Measurements from ENCODE around the gene ARPC4. TPM values are rescaled to one million over a fixed set of nuclear protein-coding genes. Genes with fewer than 3 reads are reported as not detected.

Gene ARPC4
- total RNA-seq, 4 donors from 2014 or later, result 96.8 to 147 (median 143) TPM

GRCh38 chr3:9804996-9805395 lies 12.1 kb downstream of the ARPC4 start:
- DNase-seq, result no peak
- no peaks in the 10 kb centered on the region for H3K9me3 ChIP-seq
- H3K4me3 ChIP-seq, result no peak overlapping the region
- peaks cover 0 to 65% of the 10 kb centered on the region in 2 donors for H3K36me3 ChIP-seq
- no peaks in the 10 kb centered on the region for H3K27me3 ChIP-seq
- in situ Hi-C loops (cut with MboI; ENCODE audit: low sequenced_read_pairs in 4 of 4) (no loop called here), intact Hi-C loops (cut with DNase I; ENCODE audit: low total_unique reads) (loop anchor here (5.0 kb wide), 1 partner anchor 112 kb away; the partner anchor contains the start of gene IL17RC)
- no peak for ATAC-seq
- peak overlapping the region in 3 of 4 donors; percentile 89 to 95 (median 93) for H3K27ac ChIP-seq
- TF ChIP-seq CTCF (IDR thresholded peaks at IDR 0.05 in 4 of 5, conservative IDR thresholded peaks at IDR 0.05 in 1 of 5) (no peak), POLR2A (IDR thresholded peaks at IDR 0.05) (no peak)
- peaks cover 14 to 20% of the 10 kb centered on the region in 2 donors for H3K4me1 ChIP-seq

- in situ Hi-C loops (cut with MboI; ENCODE audit: low sequenced_read_pairs in 4 of 4), result no loop called here
- no peak overlapping the region for H3K27ac ChIP-seq
- H3K36me3 ChIP-seq, result peaks cover 0 to 54% of the 10 kb centered on the region in 2 donors
- intact Hi-C loops (cut with DNase I; ENCODE audit: low total_unique reads), result no loop called here
- H3K4me3 ChIP-seq, result no peak overlapping the region
- no peak for ATAC-seq
- H3K27me3 ChIP-seq, result no peaks in the 10 kb centered on the region
- no peak for DNase-seq
- H3K9me3 ChIP-seq, result no peaks in the 10 kb centered on the region
- peaks cover 22 to 28% of the 10 kb centered on the region in 2 donors for H3K4me1 ChIP-seq
- TF ChIP-seq CTCF (IDR thresholded peaks at IDR 0.05 in 4 of 5, conservative IDR thresholded peaks at IDR 0.05 in 1 of 5) (no peak), POLR2A (IDR thresholded peaks at IDR 0.05) (no peak)
Observed at GRCh38 chr3:9806137-9806536, 13.3 kb downstream of the ARPC4 start.

GRCh38 chr3:9806688-9807589 lies 14.1 kb downstream of the ARPC4 start:
- intact Hi-C loops (cut with DNase I; ENCODE audit: low total_unique reads) (no loop called here), in situ Hi-C loops (cut with MboI; ENCODE audit: low sequenced_read_pairs in 4 of 4) (no loop called here)
- TF ChIP-seq POLR2A (IDR thresholded peaks at IDR 0.05), result no peak
- TF ChIP-seq CTCF (IDR thresholded peaks at IDR 0.05 in 4 of 5, conservative IDR thresholded peaks at IDR 0.05 in 1 of 5), result no peak
- H3K36me3 ChIP-seq, result peaks cover 0 to 46% of the 10 kb centered on the region in 2 donors
- ATAC-seq (no peak), DNase-seq (no peak)
- peaks cover 24 to 30% of the 10 kb centered on the region in 2 donors for H3K4me1 ChIP-seq
- H3K9me3 ChIP-seq, result no peaks in the 10 kb centered on the region
- H3K27me3 ChIP-seq, result no peaks in the 10 kb centered on the region
- H3K4me3 ChIP-seq, result no peak overlapping the region
- peak overlapping the region in 2 of 4 donors; percentile 45 to 87 for H3K27ac ChIP-seq

- intact Hi-C loops (cut with DNase I; ENCODE audit: low total_unique reads), result no loop called here
Observed at GRCh38 chr3:9807981-9808344, 15.1 kb downstream of the ARPC4 start.

More at GRCh38 chr3:9807981-9808344, 15.1 kb downstream of the ARPC4 start:
- no peak overlapping the region for H3K4me3 ChIP-seq
- in situ Hi-C loops (cut with MboI; ENCODE audit: low sequenced_read_pairs in 4 of 4), result no loop called here
- H3K4me1 ChIP-seq, result peaks cover 24 to 30% of the 10 kb centered on the region in 2 donors
- no peaks in the 10 kb centered on the region for H3K9me3 ChIP-seq
- TF ChIP-seq POLR2A (IDR thresholded peaks at IDR 0.05) (no peak), CTCF (IDR thresholded peaks at IDR 0.05 in 4 of 5, conservative IDR thresholded peaks at IDR 0.05 in 1 of 5) (no peak)
- H3K27me3 ChIP-seq, result no peaks in the 10 kb centered on the region
- peak overlapping the region; percentile 82 to 95 (median 88) for H3K27ac ChIP-seq
- H3K36me3 ChIP-seq, result peaks cover 0 to 41% of the 10 kb centered on the region in 2 donors
- ATAC-seq, result no peak
- DNase-seq, result no peak

Measured in gastrocnemius medialis (tissue), 4 donors.